Fibroblast of skin of right biceps (primary cell): Measurements from ENCODE around the gene DYNLT1.
"Not testable (repeated sequence)": the region's sequence is repeated elsewhere in the genome, so short reads cannot be mapped to it uniquely, and the experiment has no call there.

Experiments used
- DNase-seq: peaks from one replicate; pipeline ENCODE4 v3.0.0-alpha.2; 2013

DYNLT1 gene

GRCh38 chr6:158639056-158639455, 5.5 kb downstream of the DYNLT1 start:
- DNase-seq, result no peak

GRCh38 chr6:158638324-158638854, 6.2 kb downstream of the DYNLT1 start:
- no peak for DNase-seq

- DNase-seq, result no peak
Observed at GRCh38 chr6:158636778-158637177, 7.8 kb downstream of the DYNLT1 start.

- no peak for DNase-seq
Observed at GRCh38 chr6:158635427-158636073, 9.0 kb downstream of the DYNLT1 start.

GRCh38 chr6:158634695-158635426, 9.7 kb downstream of the DYNLT1 start:
- DNase-seq, result no peak

- DNase-seq, result no peak
Observed at GRCh38 chr6:158633127-158633526, 11.4 kb downstream of the DYNLT1 start.

GRCh38 chr6:158632538-158633119, 11.9 kb downstream of the DYNLT1 start:
- DNase-seq, result not testable (repeated sequence)

- peak; percentile 51 for DNase-seq
Observed at GRCh38 chr6:158631678-158632537, 12.6 kb downstream of the DYNLT1 start.

GRCh38 chr6:158630938-158631616, 13.5 kb downstream of the DYNLT1 start:
- peak; percentile 12 for DNase-seq

GRCh38 chr6:158629367-158630221, 14.9 kb downstream of the DYNLT1 start:
- no peak for DNase-seq

GRCh38 chr6:158628542-158628941, 16.0 kb downstream of the DYNLT1 start:
- DNase-seq, result no peak

- no peak for DNase-seq
Observed at GRCh38 chr6:158627940-158628211, 16.7 kb downstream of the DYNLT1 start.

GRCh38 chr6:158627168-158627939, 17.2 kb downstream of the DYNLT1 start:
- no peak for DNase-seq

- no peak for DNase-seq
Observed at GRCh38 chr6:158626360-158627167, 18.0 kb downstream of the DYNLT1 start.

GRCh38 chr6:158625881-158626305, 18.6 kb downstream of the DYNLT1 start:
- no peak for DNase-seq

- DNase-seq, result no peak
Observed at GRCh38 chr6:158624684-158625682, 19.6 kb downstream of the DYNLT1 start.

GRCh38 chr6:158622545-158623190, 21.9 kb downstream of the DYNLT1 start:
- DNase-seq, result peak; percentile 15
